Measurements from ENCODE around the gene EFL1.
"Not testable (repeated sequence)": the region's sequence is repeated elsewhere in the genome, so short reads cannot be mapped to it uniquely, and the experiment has no call there.

The EFL1 gene

GRCh38 chr15:82299511-82299914, 37.0 kb upstream of the EFL1 start:
- not testable (repeated sequence) for H3K4me1 ChIP-seq (ENCODE audit: control insufficient read depth, insufficient read depth, low read length); H3K27me3 ChIP-seq (ENCODE audit: control insufficient read depth, insufficient read depth, low read length); H3K9ac ChIP-seq (ENCODE audit: low read depth, low read length); H3K9me3 ChIP-seq (ENCODE audit: control insufficient read depth, insufficient read depth, low read length); H3K36me3 ChIP-seq (ENCODE audit: control insufficient read depth, insufficient read depth, low read length); H3K4me3 ChIP-seq (ENCODE audit: low read depth, low read length)

DNA sequence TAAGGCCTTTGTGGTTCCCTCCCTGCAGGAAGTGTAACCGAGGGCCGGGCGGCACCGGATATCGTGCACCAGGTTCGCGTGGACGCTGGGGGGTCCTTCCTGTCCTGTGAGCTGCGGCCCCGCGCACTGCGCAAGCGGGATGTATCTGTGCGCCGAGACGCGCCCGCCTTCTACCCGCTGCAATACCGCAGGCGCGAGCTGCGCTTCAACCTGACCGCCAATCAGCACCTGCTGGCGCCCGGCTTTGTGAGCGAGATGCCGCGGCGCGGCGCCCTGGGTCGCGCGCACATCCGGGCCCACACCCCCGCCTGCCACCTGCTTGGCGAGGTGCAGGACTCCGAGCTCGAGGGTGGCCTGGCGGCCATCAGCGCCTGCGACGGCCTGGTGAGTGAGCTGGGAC, 36.0 kb upstream of the EFL1 start:
- H3K4me1 ChIP-seq (ENCODE audit: control insufficient read depth, insufficient read depth, low read length): no peaks in the 10 kb centered on the region

DNA sequence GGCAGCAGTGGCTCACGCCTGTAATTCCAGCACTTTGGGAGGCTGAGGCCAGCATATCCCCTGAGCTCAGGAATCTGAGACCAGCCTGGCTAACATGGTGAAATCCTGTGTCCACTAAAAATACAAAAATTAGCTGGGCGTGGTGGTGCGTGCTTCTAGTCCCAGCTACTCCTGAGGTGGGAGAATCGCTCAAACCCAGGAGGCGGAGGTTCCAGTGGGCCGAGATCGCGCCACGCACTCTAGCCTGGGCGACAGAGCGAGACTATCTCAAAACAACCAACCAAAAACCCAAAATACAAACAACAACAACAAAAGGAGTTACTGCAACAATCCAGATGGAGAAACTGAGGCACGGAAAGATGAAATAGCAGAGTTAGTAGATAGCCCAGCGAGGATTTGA, 35.5 kb upstream of the EFL1 start:
- no peak overlapping the region for H3K4me3 ChIP-seq (ENCODE audit: low read depth, low read length)
- no peaks in the 10 kb centered on the region for H3K4me1 ChIP-seq (ENCODE audit: control insufficient read depth, insufficient read depth, low read length)
- H3K9me3 ChIP-seq (ENCODE audit: control insufficient read depth, insufficient read depth, low read length): no peaks in the 10 kb centered on the region
- no peaks in the 10 kb centered on the region for H3K27me3 ChIP-seq (ENCODE audit: control insufficient read depth, insufficient read depth, low read length)
- H3K36me3 ChIP-seq (ENCODE audit: control insufficient read depth, insufficient read depth, low read length): no peaks in the 10 kb centered on the region
- no peak overlapping the region for H3K9ac ChIP-seq (ENCODE audit: low read depth, low read length)

More for the DNA sequence above, 36.0 kb upstream of the EFL1 start:
- Histone ChIP-seq H3K9me3 (ENCODE audit: control insufficient read depth, insufficient read depth, low read length) (no peaks in the 10 kb centered on the region), H3K4me3 (ENCODE audit: low read depth, low read length) (no peak overlapping the region), H3K9ac (ENCODE audit: low read depth, low read length) (no peak overlapping the region), H3K36me3 (ENCODE audit: control insufficient read depth, insufficient read depth, low read length) (no peaks in the 10 kb centered on the region), H3K27me3 (ENCODE audit: control insufficient read depth, insufficient read depth, low read length) (no peaks in the 10 kb centered on the region)

- Histone ChIP-seq H3K9me3 (ENCODE audit: control insufficient read depth, insufficient read depth, low read length) (no peaks in the 10 kb centered on the region), H3K9ac (ENCODE audit: low read depth, low read length) (no peak overlapping the region), H3K27me3 (ENCODE audit: control insufficient read depth, insufficient read depth, low read length) (no peaks in the 10 kb centered on the region), H3K36me3 (ENCODE audit: control insufficient read depth, insufficient read depth, low read length) (no peaks in the 10 kb centered on the region), H3K4me1 (ENCODE audit: control insufficient read depth, insufficient read depth, low read length) (no peaks in the 10 kb centered on the region), H3K4me3 (ENCODE audit: low read depth, low read length) (no peak overlapping the region)
These were observed 35.0 kb upstream of the EFL1 start for GRCh38 chr15:82297546-82297945.

- Histone ChIP-seq H3K4me1 (ENCODE audit: control insufficient read depth, insufficient read depth, low read length) (no peaks in the 10 kb centered on the region), H3K4me3 (ENCODE audit: low read depth, low read length) (no peak overlapping the region), H3K9ac (ENCODE audit: low read depth, low read length) (no peak overlapping the region), H3K27me3 (ENCODE audit: control insufficient read depth, insufficient read depth, low read length) (no peaks in the 10 kb centered on the region), H3K9me3 (ENCODE audit: control insufficient read depth, insufficient read depth, low read length) (no peaks in the 10 kb centered on the region), H3K36me3 (ENCODE audit: control insufficient read depth, insufficient read depth, low read length) (no peaks in the 10 kb centered on the region)
These were observed 31.6 kb upstream of the EFL1 start for GRCh38 chr15:82294061-82294690.

GRCh38 chr15:82292271-82292670, 29.7 kb upstream of the EFL1 start:
- Histone ChIP-seq H3K9ac (ENCODE audit: low read depth, low read length) (no peak overlapping the region), H3K4me1 (ENCODE audit: control insufficient read depth, insufficient read depth, low read length) (no peaks in the 10 kb centered on the region), H3K4me3 (ENCODE audit: low read depth, low read length) (no peak overlapping the region), H3K9me3 (ENCODE audit: control insufficient read depth, insufficient read depth, low read length) (no peaks in the 10 kb centered on the region), H3K36me3 (ENCODE audit: control insufficient read depth, insufficient read depth, low read length) (no peaks in the 10 kb centered on the region), H3K27me3 (ENCODE audit: control insufficient read depth, insufficient read depth, low read length) (no peaks in the 10 kb centered on the region)

DNA sequence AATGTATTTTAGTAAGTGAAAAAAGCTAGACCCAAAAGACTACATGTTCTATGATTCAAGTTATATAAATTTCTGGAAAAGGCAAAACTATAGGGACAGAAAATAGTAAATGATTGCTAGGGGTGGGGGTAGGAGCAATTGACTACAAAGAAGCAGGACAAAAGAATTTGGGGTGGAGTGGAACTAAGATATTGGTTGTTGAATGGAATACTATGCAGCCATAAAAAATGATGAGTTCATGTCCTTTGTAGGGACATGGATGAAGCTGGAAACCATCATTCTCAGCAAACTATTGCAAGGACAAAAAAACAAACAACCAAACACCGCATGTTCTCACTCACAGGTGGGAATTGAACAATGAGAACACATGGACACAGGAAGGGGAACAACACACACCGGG, 25.7 kb upstream of the EFL1 start:
- not testable (repeated sequence) for H3K9me3 ChIP-seq (ENCODE audit: control insufficient read depth, insufficient read depth, low read length); H3K4me1 ChIP-seq (ENCODE audit: control insufficient read depth, insufficient read depth, low read length); H3K27me3 ChIP-seq (ENCODE audit: control insufficient read depth, insufficient read depth, low read length); H3K36me3 ChIP-seq (ENCODE audit: control insufficient read depth, insufficient read depth, low read length); H3K4me3 ChIP-seq (ENCODE audit: low read depth, low read length); H3K9ac ChIP-seq (ENCODE audit: low read depth, low read length)

GRCh38 chr15:82286475-82286874, 23.9 kb upstream of the EFL1 start:
- not testable (repeated sequence) for H3K9ac ChIP-seq (ENCODE audit: low read depth, low read length); H3K27me3 ChIP-seq (ENCODE audit: control insufficient read depth, insufficient read depth, low read length); H3K4me1 ChIP-seq (ENCODE audit: control insufficient read depth, insufficient read depth, low read length); H3K36me3 ChIP-seq (ENCODE audit: control insufficient read depth, insufficient read depth, low read length); H3K4me3 ChIP-seq (ENCODE audit: low read depth, low read length); H3K9me3 ChIP-seq (ENCODE audit: control insufficient read depth, insufficient read depth, low read length)

DNA sequence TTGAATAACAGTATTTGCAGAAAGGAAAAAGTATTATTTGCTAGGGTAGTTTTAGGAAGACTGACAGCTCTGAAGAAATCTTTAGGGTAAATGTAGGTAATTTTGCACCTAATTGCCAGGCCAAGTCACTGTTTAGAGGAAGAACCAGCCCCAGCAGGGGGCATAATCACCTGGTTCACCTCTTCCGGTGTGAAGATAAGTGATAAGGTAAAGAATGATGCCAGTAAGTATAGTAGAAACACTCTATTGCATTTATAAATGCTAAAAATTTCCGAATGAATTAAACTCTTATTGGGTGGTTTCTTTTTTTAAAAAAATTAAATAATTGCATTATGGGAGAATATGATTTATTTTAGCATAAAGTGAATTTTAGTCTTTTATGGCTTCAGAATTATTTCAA, 21.8 kb upstream of the EFL1 start:
- H3K4me3 ChIP-seq (ENCODE audit: low read depth, low read length); H3K4me1 ChIP-seq (ENCODE audit: control insufficient read depth, insufficient read depth, low read length); H3K36me3 ChIP-seq (ENCODE audit: control insufficient read depth, insufficient read depth, low read length); H3K27me3 ChIP-seq (ENCODE audit: control insufficient read depth, insufficient read depth, low read length); H3K9ac ChIP-seq (ENCODE audit: low read depth, low read length); H3K9me3 ChIP-seq (ENCODE audit: control insufficient read depth, insufficient read depth, low read length): not testable (repeated sequence)

GRCh38 chr15:82282386-82282785, 19.9 kb upstream of the EFL1 start:
- not testable (repeated sequence) for H3K9me3 ChIP-seq (ENCODE audit: control insufficient read depth, insufficient read depth, low read length); H3K27me3 ChIP-seq (ENCODE audit: control insufficient read depth, insufficient read depth, low read length); H3K36me3 ChIP-seq (ENCODE audit: control insufficient read depth, insufficient read depth, low read length); H3K4me3 ChIP-seq (ENCODE audit: low read depth, low read length); H3K9ac ChIP-seq (ENCODE audit: low read depth, low read length); H3K4me1 ChIP-seq (ENCODE audit: control insufficient read depth, insufficient read depth, low read length)

DNA sequence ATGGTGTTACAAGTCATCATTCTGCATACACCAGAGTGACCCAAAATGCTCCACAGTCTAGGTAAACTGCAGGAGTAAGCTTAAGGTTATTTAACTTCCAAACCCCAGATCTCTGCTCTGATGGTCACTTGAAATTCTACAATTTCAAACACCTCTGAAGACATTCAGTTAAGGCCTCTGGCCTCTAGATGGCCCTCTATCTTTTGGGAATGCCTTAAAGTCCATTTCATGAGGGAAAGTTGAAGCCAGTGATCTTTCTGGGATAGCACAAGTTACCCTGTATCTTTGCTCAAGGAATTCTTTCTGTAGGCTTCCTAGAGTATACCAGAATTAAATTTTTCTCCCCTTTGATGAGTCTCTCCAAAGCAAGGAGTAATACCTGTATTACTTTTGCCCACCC, 18.7 kb upstream of the EFL1 start:
- not testable (repeated sequence) for H3K4me3 ChIP-seq (ENCODE audit: low read depth, low read length); H3K27me3 ChIP-seq (ENCODE audit: control insufficient read depth, insufficient read depth, low read length); H3K9me3 ChIP-seq (ENCODE audit: control insufficient read depth, insufficient read depth, low read length); H3K9ac ChIP-seq (ENCODE audit: low read depth, low read length); H3K36me3 ChIP-seq (ENCODE audit: control insufficient read depth, insufficient read depth, low read length); H3K4me1 ChIP-seq (ENCODE audit: control insufficient read depth, insufficient read depth, low read length)

DNA sequence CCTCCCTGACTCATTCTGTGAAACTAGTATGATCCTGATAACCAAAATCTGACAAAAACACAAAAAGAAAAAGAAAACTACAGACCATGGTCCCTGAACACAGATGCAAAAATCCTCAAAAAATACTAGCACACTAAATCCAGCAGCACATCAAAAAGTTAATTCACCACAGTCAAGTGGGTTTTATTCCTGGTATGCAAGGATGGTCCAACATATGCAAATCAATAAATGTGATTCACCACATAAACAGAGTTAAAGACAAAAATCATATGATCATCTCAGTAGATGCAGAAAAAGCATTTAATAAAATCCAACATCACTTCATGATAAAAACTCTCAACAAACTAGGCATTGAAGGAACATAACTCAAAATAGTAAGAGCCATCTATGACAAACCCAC, 12.9 kb upstream of the EFL1 start:
- Histone ChIP-seq H3K4me3 (ENCODE audit: low read depth, low read length) (no peak overlapping the region), H3K36me3 (ENCODE audit: control insufficient read depth, insufficient read depth, low read length) (no peaks in the 10 kb centered on the region), H3K9ac (ENCODE audit: low read depth, low read length) (no peak overlapping the region), H3K27me3 (ENCODE audit: control insufficient read depth, insufficient read depth, low read length) (no peaks in the 10 kb centered on the region), H3K9me3 (ENCODE audit: control insufficient read depth, insufficient read depth, low read length) (no peaks in the 10 kb centered on the region), H3K4me1 (ENCODE audit: control insufficient read depth, insufficient read depth, low read length) (no peaks in the 10 kb centered on the region)

- no peaks in the 10 kb centered on the region for H3K9me3 ChIP-seq (ENCODE audit: control insufficient read depth, insufficient read depth, low read length)
- H3K4me1 ChIP-seq (ENCODE audit: control insufficient read depth, insufficient read depth, low read length): peaks cover 3% of the 10 kb centered on the region
- no peak overlapping the region for H3K9ac ChIP-seq (ENCODE audit: low read depth, low read length)
- H3K4me3 ChIP-seq (ENCODE audit: low read depth, low read length): no peak overlapping the region
- H3K36me3 ChIP-seq (ENCODE audit: control insufficient read depth, insufficient read depth, low read length): no peaks in the 10 kb centered on the region
- H3K27me3 ChIP-seq (ENCODE audit: control insufficient read depth, insufficient read depth, low read length): no peaks in the 10 kb centered on the region
These were observed 9.6 kb upstream of the EFL1 start for GRCh38 chr15:82272154-82272553.

Measured in iPS-15b (cell line).